K562 (cell line): ENCODE data around the gene PRDM15. TPM values are rescaled to one million over a fixed set of nuclear protein-coding genes. Genes with fewer than 3 reads are reported as not detected.

Experiments
- ATAC-seq: fragments of 200-7000 bp; cut with Tn5 transposase; 3 replicates; pipeline ENCODE4 v1.9.1; 2020; ENCODE audit warnings: moderate library complexity
- BruUV-seq: library from RNA; stranded (reverse); fragments of 400-500 nt; replicated peaks from 2 replicates; lab custom pipeline; 2021; lab: Mats Ljungman, UMichigan
- CTCF ChIA-PET: fragments of 300-600 bp; formaldehyde crosslinking; extraction: SDS; loops from one replicate; lab custom pipeline; 2021; ENCODE audit warnings: low intra/inter-chr PET ratio; lab: Yijun Ruan, JAX
- POLR2A ChIA-PET: fragments of 300-600, 350-650 bp; sonication (Branson Sonifier 250); formaldehyde crosslinking; extraction: SDS; loops from one replicate; lab custom pipeline; 2021; ENCODE audit warnings: antibody characterized with exemption, inconsistent platforms; lab: Yijun Ruan, JAX
- DNase-seq, 4 experiments: peaks; one replicate each; pipeline versions ENCODE4 v3.0.0 to v3.0.0-alpha.2; 2011 to 2018; ENCODE audit warnings: low spot score in 3 of 4, mixed read lengths in 3 of 4; ENCODE audit errors: extremely low read depth in 1 of 4
- FAIRE-seq: peaks from 2 replicates; lab custom pipeline; 2011; peaks lifted over from hg19 to GRCh38; lab: Jason Lieb, UNC
- H2AFZ ChIP-seq: 2 replicates; pipeline ENCODE4 v1.6.0; 2011; ENCODE audit warnings: low read depth, low read length, control low read depth, inconsistent platforms
- H3K27ac ChIP-seq: fragments of 200-600 bp; 3 replicates; pipeline ENCODE4 v1.8.0; 2011; ENCODE audit warnings: low read depth, mild to moderate bottlenecking, control low read depth, inconsistent platforms, low read length, moderate library complexity, mixed read lengths; ENCODE audit errors: extremely low read depth
- H3K27me3 ChIP-seq, 2 experiments: fragments of 300-600 bp in 1 of 2; 2 replicates in 1 of 2; 3 replicates in 1 of 2; pipeline versions ENCODE4 v1.6.0 to v1.8.0; 2011; ENCODE audit warnings: inconsistent platforms in 2 of 2, low read length in 2 of 2, mild to moderate bottlenecking in 1 of 2, mixed read lengths in 1 of 2, moderate library complexity in 1 of 2; ENCODE audit not compliant: control insufficient read depth in 2 of 2, insufficient read depth in 2 of 2
- H3K36me3 ChIP-seq: fragments of 300-600 bp; 3 replicates; pipeline ENCODE4 v1.8.0; 2011; ENCODE audit warnings: mild to moderate bottlenecking, low read length, inconsistent platforms; ENCODE audit not compliant: control insufficient read depth, insufficient read depth
- H3K4me1 ChIP-seq, 2 experiments: fragments of 200-600 bp in 1 of 2; replicated peaks in 1 of 2; 2 replicates in 1 of 2; 3 replicates in 1 of 2; pipeline versions ENCODE4 v1.5.1 to v1.8.0; 2011; ENCODE audit warnings: inconsistent platforms in 2 of 2, low read length in 2 of 2, mild to moderate bottlenecking in 1 of 2, mixed read lengths in 1 of 2, moderate library complexity in 1 of 2; ENCODE audit not compliant: control insufficient read depth in 2 of 2, insufficient read depth in 2 of 2
- H3K4me2 ChIP-seq: 2 replicates; pipeline ENCODE4 v1.6.1; 2011; ENCODE audit warnings: low read length, control low read depth, inconsistent platforms, mixed read lengths; ENCODE audit not compliant: insufficient read depth
- H3K4me3 ChIP-seq: fragments of 200-600 bp; sonication (generic), shearing (Covaris generic); 2 replicates; pipeline ENCODE4 v1.5.1; 2016; ENCODE audit warnings: control low read depth, inconsistent platforms
- H3K79me2 ChIP-seq: fragments of 200-600 bp; 3 replicates; pipeline ENCODE4 v1.8.0; 2011; ENCODE audit warnings: low read length, inconsistent platforms; ENCODE audit not compliant: control insufficient read depth, insufficient read depth
- H3K9ac ChIP-seq, 2 experiments: 2 replicates each; pipeline versions ENCODE4 v1.6.0 to v1.6.1; 2011; ENCODE audit warnings: low read depth in 2 of 2, low read length in 2 of 2, control low read depth in 1 of 2, inconsistent platforms in 1 of 2, mild to moderate bottlenecking in 1 of 2, mixed read lengths in 1 of 2; ENCODE audit not compliant: insufficient read depth in 1 of 2
- H3K9me1 ChIP-seq: one replicate; pipeline ENCODE4 v1.6.0; 2011; ENCODE audit warnings: inconsistent platforms, mild to moderate bottlenecking, low read length, moderate library complexity; ENCODE audit not compliant: control insufficient read depth, insufficient read depth
- H3K9me3 ChIP-seq: replicated peaks from 2 replicates; pipeline ENCODE4 v1.5.1; 2011; ENCODE audit warnings: low read depth, low read length, inconsistent platforms; ENCODE audit not compliant: control insufficient read depth, insufficient read depth
- H4K20me1 ChIP-seq: replicated peaks from 2 replicates; pipeline ENCODE4 v1.6.1; 2011; ENCODE audit warnings: low read length, inconsistent platforms, mixed read lengths; ENCODE audit not compliant: control insufficient read depth, insufficient read depth
- ARNT ChIP-seq, 2 experiments: fragments of 450-650 bp; IDR thresholded peaks; 2 replicates each; pipeline ENCODE4 v1.6.1; 2016; ENCODE audit warnings: mild to moderate bottlenecking in 1 of 2
- BCOR ChIP-seq: fragments of 450-650 bp; IDR thresholded peaks from 2 replicates; pipeline ENCODE4 v1.6.1; 2016
- NFIC ChIP-seq: fragments of 450-650 bp; IDR thresholded peaks from 2 replicates; pipeline ENCODE4 v1.6.1; 2017; ENCODE audit warnings: mild to moderate bottlenecking, inconsistent platforms
- RBM25 ChIP-seq: fragments of 200-400 bp; formaldehyde crosslinking; IDR thresholded peaks from 2 replicates; pipeline ENCODE4 v1.6.1; 2018; ENCODE audit warnings: low read length, low read depth, moderate library complexity; ENCODE audit not compliant: severe bottlenecking
- RCOR1 ChIP-seq, 2 experiments: IDR thresholded peaks; 2 replicates each; pipeline ENCODE4 v1.6.1; 2012; ENCODE audit warnings: low read depth in 2 of 2, low read length in 2 of 2, borderline replicate concordance in 1 of 2, improper control_type of control experiment in 1 of 2
- ZNF121 ChIP-seq: sonication (generic); formaldehyde crosslinking; conservative IDR thresholded peaks from 2 replicates; pipeline ENCODE4 v1.8.0; 2022; ENCODE audit warnings: missing genetic modification reagents
- ZNF197 ChIP-seq: fragments of 200-800 bp; sonication (Bioruptor generic); IDR thresholded peaks from 2 replicates; pipeline ENCODE4 v1.6.1; 2016; ENCODE audit warnings: low read depth, missing genetic modification characterization, missing compliant biosample characterization
- WGBS: fragments of 100-300 bp; shearing (Covaris generic); methylation state at CpG from one replicate; pipeline ENCODE4 v1.1.6; 2016; ENCODE audit warnings: low coverage, mixed read lengths; ENCODE audit not compliant: insufficient coverage; ENCODE audit errors: missing lambda C conversion rate; 5-methylcytosine and 5-hydroxymethylcytosine counted together
- in situ Hi-C: fragments of 300-500 bp; cut with MboI; formaldehyde crosslinking; loops from 4 replicates; pipeline ENCODE4 v1.15.0; 2018; ENCODE audit warnings: inconsistent platforms, mixed read lengths
- intact Hi-C: fragments of 100-400 bp; cut with micrococcal nuclease; formaldehyde crosslinking; loops from 2 replicates; pipeline ENCODE4 v1.14.2; 2022
- polyA plus RNA-seq, 8 experiments: library from polyadenylated mRNA; depleted of rRNA in 4 of 8; stranded (reverse) in 5 of 8; unstranded in 3 of 8; fragments of >200 nt; fragmentation: Nextera tagmentation in 2 of 8; fragmentation: Illumina TruSeq in 1 of 8; extraction: Ambion mirVana in 2 of 8; extraction: Trizol in 1 of 8; gene quantifications; 2 replicates each; pipeline versions ENCODE4 v1.2.1 to v1.2.3, GENCODE V29; 2011 to 2014; ENCODE audit warnings: inconsistent platforms in 1 of 8, missing spikeins in 1 of 8
- total RNA-seq, 7 experiments: library from RNA; depleted of rRNA in 6 of 7; stranded (reverse); fragments of >200 nt in 6 of 7; fragmentation: Illumina TruSeq in 2 of 7; extraction: Trizol in 2 of 7; gene quantifications; 2 replicates each; pipeline versions ENCODE4 v1.2.1 to v1.2.3, GENCODE V29; 2011 to 2021; ENCODE audit warnings: low replicate concordance in 1 of 7
- TF ChIP-seq, protein P1 (sequence below): sonication (generic); formaldehyde crosslinking; IDR thresholded peaks from 2 replicates; pipeline ENCODE4 v1.8.1; 2023; ENCODE audit warnings: mild to moderate bottlenecking, missing genetic modification reagents

PRDM15 gene
- total and polyA plus RNA-seq, 9 of the 15 experiments (the other 6 are each of a cell fraction or from before 2014, with no cell fraction given) = 0.93 to 9.2 (median 6.2) TPM

DNA sequence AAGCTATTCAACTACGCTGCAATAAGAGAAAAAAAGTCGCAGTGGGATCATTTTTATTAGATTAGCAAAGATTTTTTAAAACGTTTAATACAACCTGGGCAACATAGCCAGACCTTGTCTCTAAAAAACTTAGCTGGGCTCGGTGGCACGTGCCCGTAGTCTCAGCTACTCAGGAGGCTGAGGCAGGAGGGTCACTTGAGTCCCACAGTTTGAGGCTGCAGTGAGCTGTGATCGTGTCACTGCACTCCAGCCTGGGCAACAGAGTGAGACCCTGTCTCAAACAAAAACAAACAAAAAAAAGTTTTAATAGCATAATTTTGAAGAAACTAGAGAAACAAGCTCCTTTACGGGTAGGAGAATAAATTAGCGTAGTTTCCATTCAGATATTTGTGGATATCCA is 1.0 kb upstream of the PRDM15 start:
- intact Hi-C loops (no loop called here), in situ Hi-C loops (no loop called here)
- Histone ChIP-seq H3K27me3 (no peaks in the 10 kb centered on the region), H3K4me2 (peak overlapping the region; percentile 78), H3K4me3 (peak overlapping the region; percentile 69), H3K36me3 (no peaks in the 10 kb centered on the region), H3K9me1 (no peaks in the 10 kb centered on the region), H3K9me3 (no peaks in the 10 kb centered on the region), H3K4me1 (peaks cover 20 to 27% of the 10 kb centered on the region in 2 experiments), H2AFZ (peak overlapping the region; percentile 75), H3K9ac (peak overlapping the region in 1 of 2 experiments; percentile 98; a peak in 3 of 4 replicates), H3K27ac (peak overlapping the region; percentile 96; the same call in 2 of the 3 replicates), H4K20me1 (no peaks in the 10 kb centered on the region), H3K79me2 (peaks cover 36% of the 10 kb centered on the region)
- no peak for DNase-seq
- no peak for FAIRE-seq
- TF ChIP-seq RCOR1 (IDR thresholded peaks at IDR 0.05; ENCODE audit: borderline replicate concordance in 1 of 2, low read depth in 2 of 2, low read length in 2 of 2) (no peak), ZNF197 (CRISPR knock-in tag) (no peak), BCOR (peak; percentile 44; the same call in 1 of the 2 replicates), NFIC (no peak), ARNT (IDR thresholded peaks at IDR 0.05) (peak in 1 of 2 experiments; percentile 14; a peak in 1 of 4 replicates), RBM25 (peak; percentile 36), ZNF121 (CRISPR knock-in tag) (peak; percentile 98)
- TF ChIP-seq, protein P1, sequence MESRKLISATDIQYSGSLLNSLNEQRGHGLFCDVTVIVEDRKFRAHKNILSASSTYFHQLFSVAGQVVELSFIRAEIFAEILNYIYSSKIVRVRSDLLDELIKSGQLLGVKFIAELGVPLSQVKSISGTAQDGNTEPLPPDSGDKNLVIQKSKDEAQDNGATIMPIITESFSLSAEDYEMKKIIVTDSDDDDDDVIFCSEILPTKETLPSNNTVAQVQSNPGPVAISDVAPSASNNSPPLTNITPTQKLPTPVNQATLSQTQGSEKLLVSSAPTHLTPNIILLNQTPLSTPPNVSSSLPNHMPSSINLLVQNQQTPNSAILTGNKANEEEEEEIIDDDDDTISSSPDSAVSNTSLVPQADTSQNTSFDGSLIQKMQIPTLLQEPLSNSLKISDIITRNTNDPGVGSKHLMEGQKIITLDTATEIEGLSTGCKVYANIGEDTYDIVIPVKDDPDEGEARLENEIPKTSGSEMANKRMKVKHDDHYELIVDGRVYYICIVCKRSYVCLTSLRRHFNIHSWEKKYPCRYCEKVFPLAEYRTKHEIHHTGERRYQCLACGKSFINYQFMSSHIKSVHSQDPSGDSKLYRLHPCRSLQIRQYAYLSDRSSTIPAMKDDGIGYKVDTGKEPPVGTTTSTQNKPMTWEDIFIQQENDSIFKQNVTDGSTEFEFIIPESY = 0 out of 2 replicates have a peak, but pooled peaks have one; percentile 25
- 64% methylated on average over 9 of the region's 9 CpGs for WGBS
- ATAC-seq = no peak
- CTCF ChIA-PET = no interaction called here
- POLR2A ChIA-PET = interaction anchor here (0.6 to 2.1 kb wide), 12 partner anchors 8 to 130 kb away, joined by 3 to 10 read pairs (median 4); partner anchors contain the start of gene ZBTB21
- BruUV-seq = no TSS peak
